HG03442 (cell line): ENCODE results near the gene CCDC8.
"Not testable (repeated sequence)": the region's sequence is repeated elsewhere in the genome, so short reads cannot be mapped to it uniquely, and the experiment has no call there.

Experiments
- ATAC-seq: cut with Tn5 transposase; IDR thresholded peaks from one replicate; pipeline ENCODE4 v1.9.1; 2021; ENCODE audit warnings: mild to moderate bottlenecking, moderate library complexity; ENCODE audit not compliant: unreplicated experiment

CCDC8 gene

GRCh38 chr19:46383846-46384245, 29.5 kb downstream of the CCDC8 start:
- no peak for ATAC-seq

DNA sequence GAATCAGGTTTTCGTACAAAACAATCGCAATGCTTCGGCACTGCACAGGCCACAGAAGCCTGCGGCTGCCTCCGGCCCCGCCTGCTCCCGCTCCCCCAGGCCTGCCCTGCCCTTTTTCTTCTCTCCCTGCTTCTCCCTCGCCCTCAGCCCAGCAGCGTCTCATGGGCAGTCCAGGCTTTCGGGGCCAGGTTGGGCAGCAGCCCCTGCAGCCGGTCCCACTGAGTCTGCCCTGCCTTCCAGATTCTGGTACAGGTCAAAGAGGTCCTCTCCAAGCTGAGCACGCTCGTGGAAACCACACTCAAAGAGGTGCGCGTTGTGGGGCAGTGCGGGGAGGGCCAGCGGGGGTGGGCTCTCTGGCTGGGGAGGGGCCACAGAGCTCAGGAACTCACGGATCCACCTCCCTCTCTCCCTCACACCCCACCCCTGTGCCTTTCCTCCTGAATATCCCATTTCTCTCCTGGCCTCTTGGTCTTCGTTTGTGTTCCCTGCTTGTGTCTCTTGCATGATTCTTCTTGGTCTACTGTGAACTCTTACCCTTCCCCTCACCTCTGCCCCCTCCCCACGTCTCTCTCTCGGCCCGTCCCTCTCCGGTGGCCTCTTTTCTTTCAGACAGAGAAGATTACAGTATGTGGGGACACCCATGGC, 30.1 kb downstream of the CCDC8 start:
- no peak for ATAC-seq

GRCh38 chr19:46381756-46382345, 31.5 kb downstream of the CCDC8 start:
- no peak for ATAC-seq

- ATAC-seq, result no peak
These were observed 32.0 kb downstream of the CCDC8 start for GRCh38 chr19:46381346-46381745.

- no peak for ATAC-seq
These were observed 32.7 kb downstream of the CCDC8 start for GRCh38 chr19:46380690-46381089.

- no peak for ATAC-seq
These were observed 35.1 kb downstream of the CCDC8 start for GRCh38 chr19:46378268-46378667.

- no peak for ATAC-seq
These were observed 36.9 kb downstream of the CCDC8 start for GRCh38 chr19:46376241-46377153.

GRCh38 chr19:46375476-46376067, 37.8 kb downstream of the CCDC8 start:
- not testable (repeated sequence) for ATAC-seq

DNA sequence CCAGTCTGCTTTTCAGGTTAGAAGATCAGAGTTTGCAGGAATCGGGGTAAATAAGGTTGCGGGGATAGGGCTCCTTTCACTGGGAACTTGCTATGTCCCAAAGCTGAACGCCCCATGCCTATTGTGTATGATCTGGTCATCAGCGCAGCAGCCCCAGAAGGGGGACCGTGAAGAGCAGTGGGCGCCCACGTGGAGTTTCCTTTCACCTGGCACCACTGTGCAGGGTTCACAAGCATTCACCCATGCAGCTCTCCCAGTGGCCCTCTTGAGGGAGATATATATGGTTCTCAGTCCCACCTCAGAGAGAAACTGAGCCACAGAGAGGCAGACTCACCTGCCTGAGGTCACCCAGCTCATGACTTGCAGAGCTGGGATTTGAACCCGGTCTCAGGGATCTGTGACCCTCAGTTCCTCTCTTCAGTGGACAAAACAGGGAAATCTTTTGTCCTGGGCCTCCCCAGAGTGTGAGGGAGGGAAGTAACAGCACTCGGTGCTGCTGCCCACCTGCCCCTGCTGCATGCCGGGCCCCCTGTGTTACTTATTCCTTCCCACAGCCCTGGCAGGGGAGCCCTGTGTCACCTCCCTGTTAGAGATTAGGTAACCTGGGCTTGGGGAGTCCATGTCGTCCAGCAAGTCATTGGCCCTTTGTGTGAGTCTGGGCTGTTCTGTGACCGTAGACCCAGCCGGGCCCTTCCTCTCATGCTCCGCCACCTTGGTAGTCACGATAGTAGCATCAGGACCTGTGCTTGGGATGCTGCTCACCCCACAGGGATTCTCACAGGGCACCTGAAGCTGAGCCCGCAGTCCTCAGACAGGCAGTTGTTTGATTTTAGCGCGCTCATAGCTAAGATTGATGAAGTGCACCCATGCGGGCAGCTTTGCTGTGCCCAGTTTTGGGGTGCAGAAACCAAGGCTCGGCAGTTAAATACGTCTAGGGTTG, 38.6 kb downstream of the CCDC8 start:
- ATAC-seq, result no peak

GRCh38 chr19:46373491-46374359, 39.6 kb downstream of the CCDC8 start:
- ATAC-seq, result no peak

DNA sequence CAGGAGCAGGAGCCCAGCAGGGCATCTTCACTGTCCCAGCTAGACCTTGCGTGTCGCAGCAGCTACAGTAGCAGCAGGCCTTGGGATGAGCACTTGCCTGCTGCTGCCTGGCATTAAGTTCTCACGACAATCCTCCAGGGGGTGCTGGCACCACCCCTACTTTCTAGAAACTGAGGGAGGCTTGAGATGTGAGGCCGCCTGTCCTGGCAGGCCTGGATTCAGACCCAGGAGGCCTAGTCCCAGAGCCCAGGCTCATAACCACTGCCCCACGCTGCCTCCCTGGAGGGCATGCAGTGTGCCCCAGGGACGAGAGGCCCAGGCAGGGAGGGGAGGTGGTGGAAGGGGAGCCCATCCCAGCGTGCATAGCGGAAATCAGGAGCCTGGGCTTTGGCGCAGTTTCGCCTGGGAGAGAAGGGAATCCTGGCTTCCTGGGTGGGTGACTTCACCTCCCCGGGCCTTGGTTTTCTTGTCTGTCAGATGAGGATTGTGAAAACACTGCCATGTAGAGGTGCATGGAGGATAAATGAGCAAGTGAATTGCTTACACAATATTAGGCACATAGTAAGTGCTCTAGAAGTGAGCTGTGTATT, 40.4 kb downstream of the CCDC8 start:
- no peak for ATAC-seq

DNA sequence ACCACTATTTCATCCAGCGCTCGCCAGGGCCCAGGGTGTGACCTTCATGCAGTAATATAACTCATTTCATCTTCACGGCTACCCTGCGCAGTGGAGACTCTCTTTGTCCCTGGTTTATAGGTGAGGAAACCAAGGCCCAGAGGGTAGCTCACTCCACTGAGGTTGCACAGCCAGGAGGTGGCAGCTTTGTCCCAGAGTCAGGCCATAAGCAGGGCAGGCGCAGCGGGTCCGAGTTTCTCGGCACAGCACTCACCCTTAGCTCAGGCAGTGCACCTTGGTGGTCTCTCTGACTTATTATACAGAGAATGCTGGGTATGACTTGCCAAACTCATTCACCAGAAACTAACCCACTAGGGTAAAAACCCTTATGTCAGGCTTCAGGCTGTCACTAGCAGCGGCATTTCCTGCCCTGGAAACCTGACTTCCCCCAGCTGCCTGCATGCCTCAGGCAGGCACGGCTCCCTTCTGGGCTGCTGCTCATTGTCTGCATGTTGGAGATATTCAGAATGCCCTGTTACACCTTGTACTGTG, 41.9 kb downstream of the CCDC8 start:
- no peak for ATAC-seq

DNA sequence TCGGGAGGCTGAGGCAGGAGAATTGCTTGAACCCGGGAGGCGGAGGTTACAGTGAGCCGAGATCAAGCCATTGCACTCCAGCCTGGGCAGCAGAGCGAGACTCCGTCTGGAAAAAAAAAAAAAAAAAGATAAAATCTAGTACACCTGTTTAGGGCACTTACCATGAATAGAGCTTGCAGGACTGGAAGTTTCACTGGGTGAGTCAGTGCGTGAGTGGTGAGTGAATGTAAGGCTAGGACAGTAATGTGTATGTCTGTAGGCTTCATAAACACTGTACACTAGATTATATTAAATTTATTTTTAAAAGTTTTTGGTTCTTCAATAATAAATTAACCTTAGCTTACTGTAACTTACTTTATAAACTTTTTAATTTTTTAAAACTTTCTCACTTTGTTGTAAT, 43.5 kb downstream of the CCDC8 start:
- no peak for ATAC-seq

DNA sequence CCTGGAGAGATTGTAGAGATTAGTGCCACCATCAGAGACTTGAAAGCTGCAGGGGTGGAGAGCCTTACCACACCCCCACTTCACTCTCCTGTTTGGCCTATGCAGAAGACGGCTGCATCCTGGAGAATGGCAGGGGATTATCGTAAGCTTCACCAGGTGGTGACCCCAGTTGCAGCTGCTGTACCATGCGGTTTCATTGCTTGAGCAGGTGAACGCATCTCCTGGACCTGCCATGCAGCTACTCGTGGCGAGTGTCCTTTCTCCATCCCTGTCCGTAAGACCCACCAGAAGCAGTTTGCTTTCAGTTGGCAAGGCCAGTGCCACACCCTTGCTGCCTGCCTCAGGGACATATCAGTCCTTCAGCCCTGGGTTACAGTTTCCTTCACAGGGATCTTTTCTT, 45.2 kb downstream of the CCDC8 start:
- ATAC-seq, result no peak

GRCh38 chr19:46367426-46367825, 45.9 kb downstream of the CCDC8 start:
- ATAC-seq, result no peak

DNA sequence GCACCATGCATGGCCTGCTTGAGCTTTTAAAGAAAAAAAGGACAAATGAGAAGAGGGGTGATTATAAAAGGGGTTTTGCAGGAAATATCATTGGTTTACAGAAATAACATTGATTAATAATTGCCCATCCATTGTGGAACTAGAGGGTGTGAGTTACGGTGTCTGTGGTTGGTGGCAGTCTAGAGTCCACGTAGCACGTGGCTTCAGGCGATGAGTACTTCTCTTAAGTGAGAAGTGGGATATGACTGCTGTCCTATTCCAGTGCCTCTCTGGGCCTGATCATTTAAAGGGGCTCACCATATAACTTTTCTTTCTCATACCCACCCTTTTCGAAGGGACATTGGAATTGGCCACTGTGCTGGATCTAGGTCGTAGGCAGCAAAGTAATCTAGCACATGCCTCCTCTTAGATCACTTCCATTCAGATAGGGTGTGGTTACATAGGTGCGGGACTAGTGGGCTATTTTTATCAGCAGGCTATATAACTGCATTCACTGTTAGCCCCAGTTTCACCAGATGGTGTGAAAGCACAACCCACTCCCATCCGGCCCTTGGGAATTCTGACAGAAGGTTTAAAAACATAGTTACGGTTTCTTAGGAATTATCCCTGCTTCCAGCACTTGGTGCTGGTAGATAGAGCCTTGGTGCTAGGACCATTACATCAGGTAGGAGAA, 46.6 kb downstream of the CCDC8 start:
- no peak for ATAC-seq

GRCh38 chr19:46365561-46365960, 47.8 kb downstream of the CCDC8 start:
- ATAC-seq, result no peak

DNA sequence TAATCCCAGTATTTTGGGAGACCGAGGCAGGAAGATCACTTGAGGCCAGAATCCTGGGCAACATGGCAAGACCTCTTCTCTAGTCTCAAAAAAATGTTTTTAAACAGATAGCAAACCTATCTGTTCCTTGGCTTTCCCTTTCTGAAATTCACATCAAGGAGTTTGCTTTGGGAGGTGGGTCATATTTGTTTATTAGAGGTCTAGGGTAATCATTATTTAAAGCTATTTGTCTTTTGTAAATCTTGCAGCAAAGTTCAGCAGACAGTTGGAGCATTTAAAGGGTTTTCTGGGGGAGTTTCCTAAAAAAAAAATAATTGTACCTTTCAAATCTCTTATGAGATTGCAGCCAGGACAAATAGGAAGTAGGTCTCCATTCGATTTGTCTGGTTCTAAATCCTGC, 49.0 kb downstream of the CCDC8 start:
- no peak for ATAC-seq
